GM18517 (cell line): ENCODE data around the gene GPR22.

Experiments used
- ATAC-seq: cut with Tn5 transposase; IDR thresholded peaks from one replicate; pipeline ENCODE4 v1.9.1; 2021; ENCODE audit warnings: mild to moderate bottlenecking, moderate library complexity; ENCODE audit not compliant: unreplicated experiment

Gene GPR22

DNA sequence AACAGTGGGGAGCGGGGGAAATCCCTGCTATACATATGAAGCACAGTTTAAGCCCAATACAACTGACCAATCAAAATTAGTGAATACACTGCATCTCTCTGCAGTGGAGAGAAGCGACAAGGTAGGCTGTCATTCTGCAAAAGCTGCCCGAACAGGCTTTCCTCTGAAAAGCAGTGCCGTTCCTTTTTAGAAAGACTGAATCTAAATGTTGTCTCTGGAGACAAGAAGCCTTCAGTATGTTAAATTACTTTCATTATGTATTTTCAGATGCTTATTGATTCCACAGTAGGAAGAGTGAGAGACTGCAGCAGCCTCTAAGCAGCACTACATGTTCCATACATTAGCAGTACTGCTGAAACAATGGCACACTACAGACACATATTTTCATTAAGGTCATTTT is at the start of gene GPR22:
Gene GPR22 (plus strand): TSS at position 129 of the 400 bp plus-strand sequence. CDS start 4,004 bp downstream, outside the sequence.
- ATAC-seq: no peak

GRCh38 chr7:107427462-107427861 is 42.4 kb upstream of the GPR22 start:
- ATAC-seq: no peak

DNA sequence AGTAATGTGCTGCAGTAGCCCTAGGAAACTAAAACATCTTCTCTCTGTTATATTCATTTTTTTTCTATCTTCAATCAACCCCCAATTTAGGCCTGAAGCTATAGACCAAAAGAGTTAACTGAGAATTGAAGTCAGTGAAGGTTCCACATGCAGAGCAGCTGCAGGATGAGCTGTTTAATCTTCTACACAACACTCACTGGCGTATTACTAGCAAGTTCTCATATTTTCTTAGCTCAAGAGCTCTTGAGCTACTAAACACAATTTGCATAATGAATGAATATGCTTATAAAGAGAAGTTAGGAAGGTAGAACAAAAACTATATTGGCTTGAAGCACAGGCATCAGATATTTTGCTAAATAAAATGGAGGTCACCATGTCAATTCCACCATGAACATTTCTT is 41.2 kb upstream of the GPR22 start:
- no peak for ATAC-seq

- no peak for ATAC-seq
These were observed 39.8 kb upstream of the GPR22 start for GRCh38 chr7:107430057-107430456.

DNA sequence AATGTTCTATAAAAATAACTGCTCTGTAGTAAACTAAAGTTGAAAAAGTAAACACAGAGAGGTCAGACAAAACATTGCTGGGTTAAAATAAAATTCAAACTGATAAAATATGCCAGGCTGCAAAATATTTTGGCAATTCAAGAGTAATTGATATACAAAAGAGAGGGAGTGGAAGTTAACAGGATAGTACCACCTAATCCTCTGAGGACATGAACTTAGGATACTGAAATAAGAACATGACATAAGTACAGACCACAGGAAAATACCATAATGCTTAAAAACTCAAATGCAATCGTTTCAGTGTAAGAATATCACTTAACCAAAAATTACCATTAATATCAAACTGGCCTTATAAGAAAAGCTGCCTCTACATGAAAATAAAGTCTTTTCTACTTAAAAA is 37.6 kb upstream of the GPR22 start:
- ATAC-seq: no peak

DNA sequence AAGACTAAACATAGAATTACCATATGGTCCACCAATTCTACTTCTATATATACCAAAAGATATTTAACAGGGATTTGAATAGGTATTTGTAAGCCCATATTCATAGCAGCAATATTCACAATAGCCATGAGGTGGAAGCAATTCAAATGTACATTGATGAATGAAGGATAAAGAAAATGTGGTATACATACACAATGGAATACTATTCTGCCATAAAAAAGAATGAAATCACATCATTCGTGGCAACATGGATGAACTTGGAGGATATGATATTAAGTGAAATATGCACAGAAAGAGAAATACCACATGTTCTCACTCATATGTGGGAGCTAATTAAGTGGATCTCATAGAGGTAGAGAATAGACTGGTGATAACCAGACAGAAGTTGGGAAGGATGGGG is 34.1 kb upstream of the GPR22 start:
- ATAC-seq: no peak

GRCh38 chr7:107439025-107439424 is 30.8 kb upstream of the GPR22 start:
- no peak for ATAC-seq

DNA sequence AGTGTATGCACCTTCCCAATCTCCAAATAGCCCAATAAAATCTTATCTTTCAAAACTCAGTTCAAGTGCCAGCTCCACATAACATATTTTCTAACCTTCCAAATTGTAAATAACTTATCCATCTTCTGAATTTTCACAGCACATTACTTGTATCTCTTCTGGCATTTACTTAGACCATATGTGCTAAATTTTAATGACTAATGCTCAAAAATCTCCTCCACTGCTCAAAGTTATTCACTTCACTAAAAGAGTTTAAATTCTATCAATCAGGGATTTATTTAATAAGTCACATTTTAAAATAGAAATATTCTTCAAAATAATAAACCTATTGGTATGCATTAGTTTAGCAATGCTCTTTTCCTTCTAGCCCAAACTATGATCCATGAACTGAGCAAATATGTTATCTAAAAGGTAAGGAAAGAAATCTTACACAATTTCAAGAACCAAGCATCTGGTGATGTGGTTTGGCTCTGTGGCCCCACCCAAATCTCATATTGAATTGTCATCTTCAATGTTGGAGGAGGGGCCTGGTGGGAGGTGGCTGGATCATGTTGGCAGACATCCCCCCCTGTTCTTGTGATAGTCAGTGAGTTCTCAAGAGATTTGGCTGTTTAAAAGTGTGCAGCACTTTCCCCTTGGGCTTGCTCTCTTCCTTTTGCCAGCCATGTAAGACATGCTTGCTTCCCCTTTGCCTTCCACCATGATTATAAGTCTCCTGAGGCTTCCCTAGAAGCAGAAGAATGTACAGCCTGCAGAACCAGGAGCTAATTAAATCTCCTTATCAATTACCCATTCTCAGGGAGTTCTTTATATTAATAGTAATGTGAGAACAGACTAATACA is 28.1 kb upstream of the GPR22 start:
- ATAC-seq: no peak

DNA sequence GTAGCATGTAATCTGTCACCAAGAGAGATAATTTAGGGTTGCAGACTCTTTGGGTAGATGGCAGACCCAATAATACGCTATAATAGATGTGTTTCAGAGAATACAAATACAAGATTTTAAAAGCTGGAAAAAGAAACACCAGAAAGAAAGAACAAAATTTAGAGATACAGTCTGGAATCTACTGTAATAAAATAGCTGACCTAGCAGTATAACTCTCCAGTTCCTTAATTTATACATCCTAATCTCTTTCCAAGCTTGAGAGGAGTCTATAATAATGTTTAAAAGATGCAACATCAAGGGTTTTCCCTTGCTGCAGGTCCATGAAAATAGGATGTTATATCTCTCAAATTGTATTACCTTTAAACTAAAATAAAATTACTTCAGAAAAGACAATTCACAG is 27.2 kb upstream of the GPR22 start:
- no peak for ATAC-seq

DNA sequence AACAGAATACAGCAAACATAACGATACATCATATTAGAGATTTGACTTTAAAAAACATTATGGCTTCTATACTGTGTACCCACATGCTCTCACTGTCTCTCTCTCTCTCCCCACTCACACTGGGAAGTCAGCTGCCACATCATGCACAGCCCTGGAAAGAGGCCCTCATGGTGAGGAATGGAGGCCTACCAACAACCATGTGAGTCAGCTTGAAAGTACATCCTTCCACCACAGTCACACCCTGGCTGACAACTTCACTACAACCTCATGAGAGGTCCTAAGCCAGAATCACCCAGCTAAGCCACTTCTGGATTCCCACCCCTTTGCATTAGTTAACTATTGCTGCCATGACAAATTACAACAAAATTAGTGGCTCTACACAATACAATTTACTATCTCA is 23.3 kb upstream of the GPR22 start:
- ATAC-seq: no peak

DNA sequence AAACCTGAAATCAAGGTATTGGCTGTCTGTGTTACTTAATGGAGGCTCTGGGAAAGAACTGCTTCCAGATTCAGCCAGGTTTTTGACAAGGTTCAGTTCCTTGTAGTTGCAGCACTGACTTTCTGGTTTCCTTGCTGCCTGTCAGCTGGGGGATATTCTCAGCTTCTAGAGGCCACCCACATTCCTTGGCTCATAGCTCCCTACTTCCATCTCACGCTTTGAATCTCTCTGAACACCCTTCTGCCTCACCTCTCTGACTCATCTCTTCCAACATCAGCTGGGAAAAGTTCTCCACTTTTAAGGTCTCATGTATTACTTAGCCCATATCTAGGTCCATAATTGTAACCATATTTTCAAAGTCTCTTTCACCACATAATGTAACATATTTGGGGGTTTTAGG is 22.9 kb upstream of the GPR22 start:
- no peak for ATAC-seq

DNA sequence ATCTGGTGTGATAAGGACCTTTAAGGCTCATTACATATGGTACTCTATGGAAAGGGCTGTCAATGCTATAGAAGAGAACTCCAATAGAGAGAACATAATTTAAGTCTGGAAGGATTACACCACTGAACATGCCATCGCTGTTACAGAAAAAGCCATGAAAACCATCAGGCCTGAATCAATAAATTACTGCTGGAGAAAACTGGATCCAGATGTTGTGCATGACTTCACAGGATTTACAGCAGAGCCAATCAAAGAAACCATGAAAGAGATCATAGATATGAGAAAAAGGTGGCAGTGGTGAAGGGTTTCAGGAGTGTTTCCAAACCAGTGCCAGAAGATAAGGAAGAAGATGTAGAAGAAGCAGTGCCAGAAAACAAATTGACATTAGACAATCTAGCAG is 18.9 kb upstream of the GPR22 start:
- no peak for ATAC-seq

GRCh38 chr7:107453388-107453787 is 16.5 kb upstream of the GPR22 start:
- no peak for ATAC-seq

DNA sequence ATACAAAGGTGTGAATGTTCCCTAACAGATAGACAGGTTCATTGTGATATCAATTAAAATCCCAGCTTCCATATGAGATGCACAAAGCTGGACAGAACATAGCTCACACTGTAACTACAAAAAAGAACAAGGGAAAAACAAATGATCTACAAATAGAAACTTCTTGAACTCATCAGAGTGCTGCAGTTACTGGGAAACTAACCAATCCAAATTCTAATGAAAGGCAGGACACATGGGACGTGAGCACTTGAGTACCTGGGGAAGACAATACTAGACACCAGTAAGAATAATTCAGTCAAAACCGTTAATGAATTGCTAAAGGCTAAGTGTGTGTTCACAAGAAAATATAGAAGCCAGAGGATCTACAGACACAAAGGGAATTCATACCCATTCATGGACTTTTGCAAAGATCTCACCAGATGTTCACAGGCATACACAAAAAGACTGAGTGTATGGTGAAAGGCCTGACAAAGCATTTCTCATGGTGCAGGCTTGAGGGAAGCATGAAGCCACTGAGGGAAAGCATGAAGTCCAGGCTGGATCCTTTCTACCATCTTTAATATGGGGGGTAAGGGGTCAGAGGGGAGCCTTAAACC is 7.8 kb upstream of the GPR22 start:
- no peak for ATAC-seq

DNA sequence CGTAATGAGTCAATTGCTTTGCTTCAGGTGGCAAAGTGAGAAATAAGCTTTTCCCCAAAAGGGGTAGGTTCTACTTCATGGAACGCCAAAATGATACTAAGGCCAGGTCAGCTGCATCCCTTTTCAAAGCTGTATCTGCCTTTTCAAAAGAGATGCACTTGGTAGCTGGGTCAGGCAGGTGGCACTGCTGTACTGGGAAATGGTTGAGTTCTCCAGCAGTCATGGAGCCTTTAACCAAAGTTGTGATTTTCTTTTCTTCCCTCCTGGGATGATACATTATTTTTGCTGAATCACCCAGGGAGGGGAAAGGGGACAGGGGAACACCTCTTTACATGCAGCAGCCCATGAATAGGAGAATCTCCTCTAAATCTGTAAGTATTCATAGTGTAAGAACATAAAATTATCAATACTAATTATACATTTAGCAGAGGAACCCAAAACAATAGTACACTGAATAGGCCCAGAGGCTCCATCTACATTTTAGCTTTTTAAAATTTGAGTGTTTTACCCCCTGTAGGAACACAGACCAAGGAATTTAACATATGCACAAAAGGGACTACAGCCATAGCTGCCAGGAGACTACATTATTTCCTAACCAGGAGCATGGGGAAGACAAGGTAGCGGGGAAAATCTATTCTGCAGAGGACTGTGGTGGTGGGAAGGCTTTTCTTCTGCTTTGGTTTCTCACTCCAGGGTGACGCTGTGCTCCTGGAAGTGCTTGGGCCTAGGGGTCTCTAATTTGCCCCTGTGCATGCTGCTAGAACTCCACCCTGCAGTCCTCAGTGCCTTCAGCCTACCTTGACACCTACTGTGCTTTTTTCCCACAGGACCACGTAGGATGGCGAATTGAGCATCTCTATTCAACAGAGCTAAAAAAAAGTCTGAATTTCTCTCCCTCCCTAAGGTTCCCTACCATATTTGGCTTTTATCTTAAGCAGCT is 6.4 kb upstream of the GPR22 start:
- no peak for ATAC-seq

- no peak for ATAC-seq
These were observed 5.1 kb upstream of the GPR22 start for GRCh38 chr7:107464666-107465226.

DNA sequence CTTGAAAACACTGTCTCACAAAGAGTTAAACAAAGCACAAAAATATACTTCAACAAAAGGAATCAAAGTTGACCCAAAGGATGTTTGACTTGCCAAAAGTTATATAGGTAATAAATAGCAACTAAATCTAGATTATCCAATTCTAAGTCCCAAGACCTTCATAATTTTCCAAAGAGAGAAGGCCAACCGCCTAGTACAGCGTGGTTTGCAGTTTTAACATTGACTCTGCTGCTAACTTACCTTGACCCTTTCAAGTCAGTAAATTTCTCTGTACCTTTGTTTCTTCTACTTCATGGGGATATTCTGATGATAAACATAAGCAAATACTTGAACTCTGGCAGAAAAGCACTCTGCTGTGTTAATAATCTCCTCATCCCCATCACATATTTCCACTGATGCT is 1.9 kb upstream of the GPR22 start:
- ATAC-seq: no peak

GRCh38 chr7:107468824-107469223 is 1.0 kb upstream of the GPR22 start:
- ATAC-seq: no peak

DNA sequence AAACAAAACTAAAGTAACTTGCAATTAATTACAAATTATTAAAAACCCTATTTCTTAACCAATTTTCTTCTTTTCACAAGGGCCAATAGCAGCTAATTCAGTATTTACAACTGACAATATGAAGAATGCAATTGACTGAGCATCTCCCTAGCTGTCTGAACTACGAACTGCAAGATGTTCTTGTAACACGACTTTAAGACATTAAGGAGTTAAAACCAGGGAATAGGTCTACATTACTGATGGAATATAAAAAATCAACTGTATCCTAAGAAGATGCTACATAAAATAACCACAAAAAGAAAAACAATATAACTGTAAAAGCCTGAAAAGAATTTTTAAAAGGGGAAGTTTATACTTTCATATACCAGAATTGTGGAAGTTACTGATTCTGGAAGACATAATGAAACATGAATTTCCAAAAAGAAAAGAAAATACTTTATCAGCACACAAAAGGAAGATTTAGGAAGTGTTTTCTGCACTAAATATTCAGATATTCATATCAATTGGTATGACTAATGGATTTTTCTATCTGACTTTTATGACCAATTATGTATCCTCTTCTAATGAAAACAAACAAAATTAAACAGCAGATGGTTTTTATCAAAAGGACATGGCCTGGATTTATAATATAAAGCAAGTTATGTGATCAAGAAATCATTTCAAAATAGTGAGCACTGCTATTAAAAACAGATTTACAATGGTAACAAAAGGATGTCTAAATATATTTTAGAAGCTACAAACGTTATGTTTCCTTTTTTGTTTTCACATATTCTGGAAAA is 1.6 kb downstream of the GPR22 start:
- ATAC-seq: no peak

DNA sequence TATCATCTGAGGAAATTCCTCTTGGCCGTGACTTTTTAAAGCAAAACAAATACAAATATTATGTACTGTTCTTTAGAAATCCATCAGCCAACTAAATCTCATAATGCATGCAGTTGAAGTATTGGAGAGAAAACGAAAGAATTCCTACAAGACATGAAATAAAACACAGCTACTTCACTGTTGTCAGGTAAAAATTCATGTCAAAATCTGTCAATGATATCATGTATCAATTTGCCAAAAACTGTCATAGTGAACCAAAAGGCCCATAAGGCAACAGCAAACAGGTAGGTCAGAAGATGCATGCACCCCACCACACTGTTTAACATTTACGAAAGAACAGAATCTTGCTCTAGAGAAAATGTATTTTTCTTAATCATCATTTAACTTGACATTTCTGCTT is 2.3 kb downstream of the GPR22 start:
- no peak for ATAC-seq
